T-helper 17 cell (primary cell): Measurements from ENCODE around the gene ZNF267. TPM values are rescaled to one million over a fixed set of nuclear protein-coding genes. Genes with fewer than 3 reads are reported as not detected.
"Not testable (repeated sequence)": the region's sequence is repeated elsewhere in the genome, so short reads cannot be mapped to it uniquely, and the experiment has no call there.

Source experiments
- ATAC-seq: fragments of 150-1000 bp; cut with Tn5 transposase; 2 replicates; pipeline ENCODE4 v1.10.0; 2021; ENCODE audit warnings: mild to moderate bottlenecking, moderate library complexity
- DNase-seq, 3 donors: peaks; one replicate each; pipeline versions ENCODE4 v3.0.0 to v3.0.0-alpha.2; 2020 to 2021
- H3K9me3 ChIP-seq: one replicate; pipeline ENCODE4 v1.7.0; 2013; ENCODE audit warnings: low read length, mild to moderate bottlenecking; ENCODE audit not compliant: control insufficient read depth, poor library complexity, severe bottlenecking
- H3K27ac Mint-ChIP-seq: one replicate; pipeline ENCODE4 v1.8.0; 2022; ENCODE audit warnings: mild to moderate bottlenecking, moderate library complexity, mixed read lengths
- H3K27me3 Mint-ChIP-seq: one replicate; pipeline ENCODE4 v1.8.0; 2022; ENCODE audit warnings: mixed read lengths
- H3K36me3 Mint-ChIP-seq: one replicate; pipeline ENCODE4 v1.8.0; 2022; ENCODE audit warnings: low read depth, mixed read lengths
- H3K4me1 Mint-ChIP-seq: one replicate; pipeline ENCODE4 v1.8.0; 2022; ENCODE audit warnings: mild to moderate bottlenecking, mixed read lengths
- H3K4me3 Mint-ChIP-seq: one replicate; pipeline ENCODE4 v1.8.0; 2022; ENCODE audit warnings: mild to moderate bottlenecking, moderate library complexity, mixed read lengths
- total RNA-seq, 4 donors: library from RNA in 2 of 4; stranded (reverse) in 2 of 4; gene quantifications; one replicate each; pipeline ENCODE4 v1.2.3 and lab custom pipeline; 2022 to 2026

The ZNF267 gene
- total RNA-seq, 2 donors from 2014 or later, result 78.9 to 80.5 TPM

DNA sequence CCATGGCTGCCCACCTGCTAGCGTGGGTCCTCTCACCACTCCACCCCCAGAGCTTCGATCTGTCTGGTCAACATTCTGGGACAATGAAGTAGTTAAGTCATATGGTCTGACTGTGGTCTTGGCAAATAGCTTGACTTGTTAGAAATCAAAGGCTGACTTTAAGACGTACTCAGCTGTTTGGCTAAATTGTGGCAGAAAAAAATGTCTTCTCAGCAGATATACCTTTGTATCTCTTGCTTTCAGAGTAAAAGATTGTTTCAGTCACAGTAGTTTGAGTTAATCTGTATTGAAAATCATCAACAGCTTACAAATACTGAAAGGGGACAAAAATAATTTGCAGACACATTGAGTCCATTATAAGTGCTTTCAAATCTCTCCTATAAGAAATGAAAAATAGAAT, 2.1 kb upstream of the ZNF267 start:
- no peaks in the 10 kb centered on the region for H3K27me3 Mint-ChIP-seq
- H3K4me1 Mint-ChIP-seq, result peaks cover 45% of the 10 kb centered on the region
- no peak overlapping the region for H3K4me3 Mint-ChIP-seq
- ATAC-seq (no peak), DNase-seq (no peak)
- H3K36me3 Mint-ChIP-seq, result no peaks in the 10 kb centered on the region
- peaks cover 6% of the 10 kb centered on the region for H3K9me3 ChIP-seq
- no peak overlapping the region for H3K27ac Mint-ChIP-seq

DNA sequence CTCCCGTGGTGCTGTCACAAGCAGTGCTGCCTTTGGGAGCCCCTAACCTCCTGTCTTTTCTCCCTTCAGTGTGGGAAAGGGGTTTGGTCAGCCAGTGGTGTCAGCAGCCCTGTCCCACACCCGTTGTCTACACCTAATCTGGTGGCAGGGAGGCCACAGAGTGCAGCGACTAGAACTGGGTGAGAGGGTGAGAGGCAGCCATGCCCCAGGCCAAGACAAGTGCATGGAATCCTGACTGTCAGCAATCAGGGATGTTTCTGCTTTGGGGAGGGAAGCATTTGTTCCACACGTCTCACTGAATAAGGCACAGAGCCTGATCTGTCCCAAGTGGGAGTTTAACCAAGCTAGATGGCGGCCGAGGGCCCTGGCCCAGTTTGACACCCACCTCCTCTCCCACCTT, 1.4 kb upstream of the ZNF267 start:
- Mint-ChIP-seq H3K27me3 (no peaks in the 10 kb centered on the region), H3K4me1 (peaks cover 46% of the 10 kb centered on the region), H3K36me3 (no peaks in the 10 kb centered on the region), H3K27ac (peak overlapping the region; percentile 99), H3K4me3 (peak overlapping the region; percentile 95)
- peaks cover 6% of the 10 kb centered on the region for H3K9me3 ChIP-seq
- no peak for ATAC-seq
- DNase-seq, result no peak

DNA sequence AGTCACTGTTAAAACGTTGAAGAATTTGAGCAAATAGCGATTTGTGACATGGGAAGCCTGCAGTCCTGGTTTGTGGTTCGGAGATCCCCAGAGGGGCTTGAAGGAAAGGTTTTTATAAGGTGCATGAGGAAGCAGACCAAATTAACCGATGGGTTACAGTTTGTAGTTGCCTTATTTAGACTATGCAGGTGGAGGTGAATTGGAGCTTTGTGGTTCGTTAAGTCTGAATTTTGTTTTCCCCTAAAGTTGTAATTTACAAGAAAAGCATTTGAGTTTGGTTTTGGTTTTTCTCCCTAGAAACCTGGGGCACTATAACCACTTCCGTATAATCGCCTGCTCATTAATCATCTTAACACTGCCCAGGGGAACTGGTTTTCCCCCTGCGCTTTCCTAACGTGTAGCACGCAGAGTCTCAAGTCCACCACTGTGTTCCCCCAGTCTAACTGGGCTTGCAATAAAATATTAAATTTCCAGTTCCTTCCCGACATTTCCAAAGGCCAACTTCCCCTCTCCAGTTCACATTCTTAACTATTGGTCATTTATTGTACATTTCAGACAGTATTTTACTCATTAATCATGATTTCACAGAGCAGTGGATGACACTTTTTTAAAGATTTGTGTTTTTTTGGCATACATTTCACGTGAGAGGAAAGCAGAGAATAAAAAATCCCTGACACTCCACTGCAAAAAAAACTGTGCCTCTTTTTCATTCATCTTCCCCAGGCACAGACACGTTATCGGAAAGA, 932 bp downstream of the ZNF267 start:
- ATAC-seq, result peak; percentile 19
- Mint-ChIP-seq H3K27me3 (no peaks in the 10 kb centered on the region), H3K36me3 (peaks cover 7% of the 10 kb centered on the region), H3K4me1 (peaks cover 47% of the 10 kb centered on the region), H3K4me3 (peak overlapping the region; percentile 95), H3K27ac (peak overlapping the region; percentile 99)
- DNase-seq, result no peak
- peaks cover 6% of the 10 kb centered on the region for H3K9me3 ChIP-seq

DNA sequence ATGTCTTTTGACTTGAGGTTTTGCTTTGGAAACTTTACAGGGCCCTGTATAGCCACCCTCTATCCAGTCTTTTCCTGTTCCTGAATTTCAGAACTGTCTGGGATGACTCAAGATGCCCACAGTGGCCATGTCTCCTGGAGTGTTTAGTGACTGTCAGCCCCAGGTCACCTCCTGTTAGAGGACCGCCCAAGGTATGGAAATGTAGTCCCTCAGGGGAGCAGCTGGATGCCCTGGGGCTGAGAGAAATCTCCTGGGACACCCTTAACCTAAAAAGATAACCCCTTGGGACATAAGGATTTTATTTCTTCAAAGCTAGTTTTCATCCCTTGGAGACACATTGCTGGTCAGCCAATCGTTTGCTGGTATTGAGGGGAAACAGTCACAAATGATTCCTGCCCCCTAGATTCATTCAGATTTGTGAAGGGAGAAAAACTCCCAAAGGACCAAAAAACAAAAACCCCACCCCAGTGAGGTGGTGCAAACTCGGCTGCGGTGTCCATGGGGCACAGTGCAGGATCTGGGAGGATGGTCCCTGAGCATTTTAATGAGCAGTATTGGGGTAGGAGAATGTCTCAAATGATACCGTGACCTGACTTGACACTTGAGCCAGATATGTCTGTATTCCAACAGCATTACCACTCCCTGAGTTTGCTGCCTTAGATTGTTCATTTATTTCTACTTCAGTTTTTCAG, 1.7 kb downstream of the ZNF267 start:
- peaks cover 6% of the 10 kb centered on the region for H3K9me3 ChIP-seq
- Mint-ChIP-seq H3K36me3 (peaks cover 7% of the 10 kb centered on the region), H3K4me1 (peaks cover 51% of the 10 kb centered on the region), H3K4me3 (peak overlapping the region; percentile 95), H3K27me3 (no peaks in the 10 kb centered on the region), H3K27ac (peak overlapping the region; percentile 99)
- DNase-seq (no peak), ATAC-seq (no peak)

DNA sequence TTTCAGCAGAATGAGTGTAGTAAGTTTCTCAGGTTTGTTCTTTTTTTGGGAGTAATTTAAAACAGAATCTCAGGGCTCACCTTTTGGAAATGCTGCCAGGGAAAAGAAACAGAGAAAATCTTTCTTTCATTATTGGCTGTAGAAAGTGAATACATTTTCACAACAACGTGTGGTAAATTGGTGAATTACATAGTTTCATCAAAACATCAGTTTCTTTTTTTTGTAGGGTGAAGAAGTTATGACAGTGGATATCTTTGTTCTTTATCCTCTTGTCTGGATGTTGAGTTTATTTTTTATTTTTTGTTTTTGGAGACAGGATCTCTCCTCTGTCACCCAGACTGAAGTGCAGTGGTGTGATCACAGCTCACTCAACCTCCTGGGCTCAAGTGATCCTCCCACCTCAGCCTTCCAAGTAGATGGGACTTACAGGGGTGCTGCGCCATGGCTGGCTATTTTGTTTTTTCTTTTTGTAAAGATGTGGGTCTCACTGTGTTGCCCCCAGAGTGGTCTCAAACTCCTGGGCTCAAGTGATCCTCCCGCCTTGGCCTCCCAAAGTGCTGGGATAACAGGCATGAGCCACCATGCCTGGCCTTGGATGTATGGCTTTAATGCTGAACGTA, 2.4 kb downstream of the ZNF267 start:
- ATAC-seq, result no peak
- peaks cover 7% of the 10 kb centered on the region for H3K36me3 Mint-ChIP-seq
- peaks cover 6% of the 10 kb centered on the region for H3K9me3 ChIP-seq
- peak overlapping the region; percentile 99 for H3K27ac Mint-ChIP-seq
- no peaks in the 10 kb centered on the region for H3K27me3 Mint-ChIP-seq
- peaks cover 49% of the 10 kb centered on the region for H3K4me1 Mint-ChIP-seq
- H3K4me3 Mint-ChIP-seq, result peak overlapping the region; percentile 95
- no peak for DNase-seq

DNA sequence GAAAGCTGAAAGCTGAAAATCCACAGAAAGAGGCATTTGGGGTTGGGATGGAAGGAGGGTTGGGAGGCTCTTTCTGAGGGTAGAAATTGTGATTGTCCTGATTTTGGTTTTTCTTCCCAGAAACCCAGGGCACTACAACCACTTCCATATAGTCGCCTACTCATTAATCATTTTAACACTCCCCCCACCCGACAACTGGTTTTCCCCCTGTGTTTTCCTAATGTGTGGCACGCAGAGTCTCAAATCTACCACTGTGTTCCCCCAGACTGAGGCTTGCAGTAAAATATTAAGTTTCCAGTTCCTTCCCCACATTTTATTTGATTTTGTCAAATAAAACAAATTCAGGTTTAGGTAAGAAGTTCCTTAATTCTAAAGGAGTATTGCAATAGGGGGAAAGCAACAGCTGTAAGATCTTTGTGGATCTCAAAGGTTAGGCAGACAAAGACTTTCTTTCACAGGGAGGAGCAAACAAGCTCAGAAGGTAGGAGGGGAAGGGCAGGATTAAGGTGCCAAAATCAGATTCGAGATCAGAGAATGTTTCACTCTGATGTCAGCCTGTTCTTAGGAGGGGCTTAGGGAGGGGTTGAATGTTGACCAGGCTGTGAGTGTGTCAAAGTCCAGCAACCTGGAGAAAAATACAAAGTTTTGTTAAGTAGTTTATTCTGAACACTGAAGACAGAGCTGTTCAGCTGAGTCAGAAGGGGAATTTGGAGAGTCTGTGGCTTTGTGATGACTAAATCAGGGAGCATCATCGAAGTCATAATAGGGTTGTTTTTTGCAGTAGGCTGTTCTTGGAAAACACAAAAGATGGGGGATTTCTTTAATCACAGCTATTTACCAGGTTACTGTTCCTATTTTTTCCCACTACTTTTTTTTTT, 3.6 kb downstream of the ZNF267 start:
- DNase-seq, result peak in 1 of 3 donors; percentile 23
- peak overlapping the region; percentile 99 for H3K27ac Mint-ChIP-seq
- H3K27me3 Mint-ChIP-seq, result no peaks in the 10 kb centered on the region
- peaks cover 7% of the 10 kb centered on the region for H3K36me3 Mint-ChIP-seq
- peaks cover 50% of the 10 kb centered on the region for H3K4me1 Mint-ChIP-seq
- H3K4me3 Mint-ChIP-seq, result peak overlapping the region; percentile 77
- peaks cover 6% of the 10 kb centered on the region for H3K9me3 ChIP-seq
- ATAC-seq, result peak; percentile 68

DNA sequence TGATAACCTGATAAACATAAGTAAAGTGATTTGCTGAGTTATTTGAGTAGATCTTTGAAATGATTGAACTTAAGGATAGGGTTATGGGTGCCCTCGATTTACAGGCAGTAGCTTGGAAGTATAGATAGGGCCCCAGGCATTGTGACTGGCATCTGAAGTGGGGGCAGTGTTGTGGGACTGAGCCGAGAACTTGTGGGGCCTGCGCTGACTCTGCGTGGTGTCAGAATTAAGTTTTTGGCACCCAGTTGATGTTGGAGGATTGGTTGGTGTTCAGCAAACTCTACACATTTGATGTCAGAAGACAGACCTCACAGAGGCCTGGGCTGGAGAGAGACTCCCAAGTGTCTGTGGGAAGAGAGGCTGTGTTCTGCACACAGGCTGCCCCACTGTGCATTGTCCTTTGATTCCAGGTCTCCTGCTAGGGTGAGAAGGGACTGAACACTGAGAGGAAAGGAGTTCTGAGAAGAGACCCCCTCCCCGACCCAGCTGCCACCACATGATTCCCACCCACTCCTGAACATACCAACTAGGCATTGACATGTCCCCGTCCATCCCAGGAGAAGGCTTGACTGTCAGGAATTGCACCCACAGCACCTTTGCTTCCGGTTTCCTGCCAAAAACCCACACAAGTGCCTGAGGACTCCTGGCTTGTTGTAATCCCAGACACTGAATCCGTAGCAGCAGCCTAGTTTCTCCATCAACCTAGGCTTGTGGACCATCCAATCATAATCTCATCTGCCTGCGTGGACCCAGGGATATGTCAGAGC, 4.5 kb downstream of the ZNF267 start:
- ATAC-seq (no peak), DNase-seq (no peak)
- H3K4me1 Mint-ChIP-seq, result peaks cover 53% of the 10 kb centered on the region

DNA sequence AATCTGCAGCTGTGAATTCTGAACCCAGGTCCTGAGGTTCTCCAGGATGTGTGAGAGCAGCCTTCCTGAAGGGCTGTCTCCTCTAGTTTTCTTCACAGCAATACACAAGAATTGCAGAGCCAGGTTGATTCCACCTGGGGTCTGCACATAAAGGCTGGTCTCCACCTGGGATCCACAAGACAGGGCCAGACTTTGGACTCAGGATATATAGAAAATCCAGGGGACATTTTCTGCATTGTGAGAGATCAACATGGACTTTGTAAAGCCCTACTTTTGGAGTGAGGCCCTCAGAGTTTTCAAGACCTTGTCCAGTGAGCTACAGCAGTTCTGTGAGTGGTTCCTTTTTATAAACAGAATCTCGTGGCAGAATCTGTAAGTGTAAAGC, 6.3 kb downstream of the ZNF267 start:
- Mint-ChIP-seq H3K27me3 (no peaks in the 10 kb centered on the region), H3K36me3 (peaks cover 7% of the 10 kb centered on the region), H3K27ac (peak overlapping the region; percentile 99), H3K4me1 (peaks cover 45% of the 10 kb centered on the region), H3K4me3 (peak overlapping the region; percentile 39)
- H3K9me3 ChIP-seq, result peaks cover 3% of the 10 kb centered on the region
- no peak for DNase-seq
- ATAC-seq, result no peak

More for the DNA sequence above, 4.5 kb downstream of the ZNF267 start:
- Mint-ChIP-seq H3K36me3 (peaks cover 7% of the 10 kb centered on the region), H3K27ac (peak overlapping the region; percentile 99), H3K4me3 (peak overlapping the region; percentile 77), H3K27me3 (no peaks in the 10 kb centered on the region)
- peaks cover 6% of the 10 kb centered on the region for H3K9me3 ChIP-seq

DNA sequence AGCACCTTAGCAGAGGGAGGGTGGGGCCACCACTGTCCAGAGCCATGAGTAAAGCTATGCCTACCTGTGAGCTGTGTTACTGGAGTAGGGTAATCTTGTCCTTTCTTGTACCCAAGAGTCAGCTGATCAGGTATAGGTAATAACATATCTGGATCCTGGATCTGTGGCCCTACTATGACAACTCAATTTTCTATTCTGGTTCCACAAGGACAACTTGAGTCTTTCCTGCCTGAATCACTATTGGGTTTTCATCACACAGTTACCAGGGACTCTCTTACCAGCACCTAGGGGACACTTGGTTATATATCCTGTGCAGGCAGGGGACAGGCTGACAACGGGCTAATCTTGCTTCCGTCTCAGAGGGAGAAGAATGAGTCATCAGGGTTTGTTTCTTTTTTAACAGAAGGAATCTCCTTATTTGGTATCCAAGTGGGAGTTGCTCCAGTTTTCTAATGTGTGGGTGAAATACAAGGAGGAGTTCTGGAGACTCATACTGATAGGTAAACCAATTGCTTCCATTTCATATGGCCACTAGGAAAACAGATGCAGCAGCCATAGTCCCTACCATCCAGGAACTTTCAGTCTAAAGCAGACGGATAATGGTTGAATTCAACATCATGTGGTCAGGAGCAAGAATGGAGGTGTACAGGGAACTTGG, 6.8 kb downstream of the ZNF267 start:
- peaks cover 8% of the 10 kb centered on the region for H3K36me3 Mint-ChIP-seq
- H3K4me3 Mint-ChIP-seq, result peak overlapping the region; percentile 21
- ATAC-seq, result peak; percentile 49
- no peaks in the 10 kb centered on the region for H3K27me3 Mint-ChIP-seq
- H3K27ac Mint-ChIP-seq, result peak overlapping the region; percentile 99
- no peaks in the 10 kb centered on the region for H3K9me3 ChIP-seq
- H3K4me1 Mint-ChIP-seq, result peaks cover 46% of the 10 kb centered on the region
- no peak for DNase-seq

DNA sequence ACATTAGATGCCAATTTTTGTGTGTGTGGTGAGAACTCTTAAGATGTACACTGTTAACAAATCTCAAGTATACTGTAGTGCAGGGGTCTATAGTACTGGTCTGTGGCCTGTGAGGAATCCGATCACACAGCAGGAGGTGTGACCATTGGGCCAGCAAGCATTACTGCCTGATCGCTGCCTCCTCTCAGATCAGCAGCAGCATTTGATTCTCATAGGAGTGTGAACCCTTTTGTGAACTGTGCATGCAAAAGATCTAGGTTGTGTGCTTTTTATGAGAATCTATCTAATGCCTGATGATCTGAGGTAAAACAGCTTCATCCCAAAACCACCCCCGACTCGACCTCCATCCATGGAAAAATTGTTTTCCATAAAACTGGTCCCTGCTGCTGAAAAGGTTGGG, 12.6 kb downstream of the ZNF267 start:
- Mint-ChIP-seq H3K36me3 (peaks cover 12% of the 10 kb centered on the region), H3K4me3 (no peak overlapping the region), H3K4me1 (peaks cover 36% of the 10 kb centered on the region), H3K27me3 (no peaks in the 10 kb centered on the region), H3K27ac (no peak overlapping the region)
- peaks cover 7% of the 10 kb centered on the region for H3K9me3 ChIP-seq
- peak; percentile 12 for ATAC-seq
- DNase-seq, result no peak

DNA sequence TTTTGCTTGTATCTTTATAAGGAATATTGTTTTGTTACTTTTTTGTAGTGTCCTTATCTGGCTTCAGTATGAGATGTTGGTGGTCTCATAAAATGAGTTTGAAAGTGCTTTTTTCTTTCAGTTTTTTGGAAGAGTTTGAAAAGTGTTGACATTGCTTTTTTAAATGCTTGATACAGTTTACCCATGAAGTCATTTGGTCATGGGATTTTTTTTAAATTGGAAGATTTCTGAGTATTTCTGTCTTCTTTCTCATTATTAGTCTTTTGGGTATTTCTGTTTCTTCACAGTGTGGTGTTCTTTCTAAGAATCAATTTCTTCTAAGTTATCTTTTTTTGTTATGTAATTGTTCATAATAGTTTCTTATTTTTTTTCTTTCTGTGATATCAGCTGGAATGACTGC, 15.1 kb downstream of the ZNF267 start:
- Mint-ChIP-seq H3K36me3 (peaks cover 20% of the 10 kb centered on the region), H3K4me1 (peaks cover 29% of the 10 kb centered on the region), H3K27me3 (no peaks in the 10 kb centered on the region), H3K4me3 (peak overlapping the region; percentile 19), H3K27ac (peak overlapping the region; percentile 76)
- no peak for DNase-seq
- ATAC-seq, result no peak
- H3K9me3 ChIP-seq, result peaks cover 16% of the 10 kb centered on the region

DNA sequence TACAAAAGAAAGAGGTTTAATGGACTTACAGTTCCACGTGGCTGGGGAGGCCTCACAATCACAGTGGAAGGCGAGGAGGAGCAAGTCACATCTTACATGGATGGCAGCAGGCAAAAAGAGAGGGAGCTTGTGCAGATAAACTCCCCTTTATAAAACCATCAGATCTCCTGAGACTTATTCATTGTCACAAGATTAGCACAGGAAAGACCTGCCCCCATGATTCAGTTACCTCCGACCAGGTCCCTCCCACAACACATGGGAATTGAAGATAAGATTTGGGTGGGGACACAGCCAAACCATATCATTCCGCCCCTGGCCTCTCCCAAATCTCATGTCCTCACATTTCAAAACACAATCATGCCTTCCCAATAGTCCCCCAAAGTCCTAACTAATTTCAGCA, 18.5 kb downstream of the ZNF267 start:
- H3K4me1 Mint-ChIP-seq, result peaks cover 22% of the 10 kb centered on the region

More for the DNA sequence above, 18.5 kb downstream of the ZNF267 start:
- Mint-ChIP-seq H3K36me3 (peaks cover 24% of the 10 kb centered on the region), H3K27ac (peak overlapping the region; percentile 51)
- peaks cover 29% of the 10 kb centered on the region for H3K9me3 ChIP-seq
- H3K4me3 Mint-ChIP-seq, H3K27me3 Mint-ChIP-seq, DNase-seq, ATAC-seq: not testable (repeated sequence)
